HG03354 (cell line): ENCODE measurements around the gene KIF1A.
"Not testable (repeated sequence)": the region's sequence is repeated elsewhere in the genome, so short reads cannot be mapped to it uniquely, and the experiment has no call there.

Experiments
- ATAC-seq: cut with Tn5 transposase; IDR thresholded peaks from one replicate; pipeline ENCODE4 v1.9.1; 2021; ENCODE audit warnings: mild to moderate bottlenecking; ENCODE audit not compliant: unreplicated experiment, poor library complexity, severe bottlenecking

The KIF1A gene

GRCh38 chr2:240678043-240678442 lies 142.0 kb downstream of the KIF1A start:
- ATAC-seq, result not testable (repeated sequence)

- ATAC-seq, result not testable (repeated sequence)
Measured at GRCh38 chr2:240675345-240675744, 144.7 kb downstream of the KIF1A start.

DNA sequence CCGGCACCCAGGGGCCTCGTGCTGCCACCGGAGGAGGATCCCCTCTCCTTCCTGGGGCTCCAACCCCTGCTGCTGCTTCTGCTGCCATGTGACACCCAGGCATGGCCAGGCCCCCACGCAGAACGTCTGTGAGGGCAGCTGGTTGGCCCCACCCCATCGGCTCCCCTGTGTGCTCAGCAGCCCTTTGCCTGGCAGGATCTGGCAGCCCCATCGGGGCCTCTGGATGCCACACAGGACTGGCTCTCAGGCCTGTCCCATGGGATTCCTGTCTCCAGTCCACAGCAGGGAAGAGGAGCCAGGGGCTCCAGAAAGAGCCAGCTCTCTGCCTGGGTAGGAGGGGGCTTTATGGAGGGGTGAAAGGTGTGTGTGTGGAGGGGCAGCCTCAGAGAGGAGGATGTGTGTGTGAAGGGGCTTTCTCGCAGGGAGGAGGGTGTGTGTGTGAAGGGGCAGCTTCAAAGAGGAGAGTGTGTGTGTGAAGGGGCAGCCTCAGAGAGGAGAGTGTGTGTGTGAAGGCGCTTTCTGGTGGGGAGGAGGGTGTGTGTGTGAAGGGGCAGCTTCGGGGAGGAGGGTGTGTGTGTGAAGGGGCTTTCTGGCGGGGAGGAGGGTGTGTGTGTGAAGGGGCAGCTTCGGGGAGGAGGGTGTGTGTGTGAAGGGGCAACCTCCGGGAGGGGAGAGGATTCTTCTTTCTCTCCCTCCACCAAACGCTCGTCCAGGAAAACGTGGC lies 145.4 kb downstream of the KIF1A start:
- not testable (repeated sequence) for ATAC-seq

- ATAC-seq, result no peak
Measured at GRCh38 chr2:240672701-240673190, 147.3 kb downstream of the KIF1A start.

DNA sequence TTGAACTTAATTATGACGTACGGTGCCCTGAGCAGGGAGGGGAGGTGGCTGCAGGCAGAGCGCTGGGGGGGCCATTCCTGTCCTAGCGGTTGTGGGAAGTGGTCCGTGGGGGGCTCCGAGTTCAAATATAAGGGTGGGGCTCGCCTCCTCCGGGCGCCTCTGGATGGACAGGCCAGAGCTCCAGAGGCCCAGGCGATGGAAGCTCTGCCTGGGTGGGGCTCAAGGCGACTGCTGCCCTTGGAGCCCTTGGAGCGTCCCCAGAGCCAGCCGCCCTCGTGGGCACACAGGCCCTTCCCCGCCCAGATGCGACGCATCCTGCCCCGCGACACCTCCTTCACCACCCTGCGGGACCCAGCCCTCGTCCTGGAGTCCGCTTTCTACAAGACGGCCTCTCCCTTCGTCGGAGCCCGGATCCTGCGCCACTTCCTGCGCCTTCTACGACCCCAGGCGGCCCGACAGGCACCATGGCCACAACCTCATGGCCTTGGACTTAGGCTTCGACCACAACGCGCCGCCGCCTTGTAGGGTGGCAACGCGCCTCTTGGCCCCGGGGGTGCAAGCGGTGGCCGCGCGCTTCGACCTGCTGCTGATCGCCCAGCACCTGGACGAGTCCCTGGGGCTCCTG lies 147.8 kb downstream of the KIF1A start:
- no peak for ATAC-seq

DNA sequence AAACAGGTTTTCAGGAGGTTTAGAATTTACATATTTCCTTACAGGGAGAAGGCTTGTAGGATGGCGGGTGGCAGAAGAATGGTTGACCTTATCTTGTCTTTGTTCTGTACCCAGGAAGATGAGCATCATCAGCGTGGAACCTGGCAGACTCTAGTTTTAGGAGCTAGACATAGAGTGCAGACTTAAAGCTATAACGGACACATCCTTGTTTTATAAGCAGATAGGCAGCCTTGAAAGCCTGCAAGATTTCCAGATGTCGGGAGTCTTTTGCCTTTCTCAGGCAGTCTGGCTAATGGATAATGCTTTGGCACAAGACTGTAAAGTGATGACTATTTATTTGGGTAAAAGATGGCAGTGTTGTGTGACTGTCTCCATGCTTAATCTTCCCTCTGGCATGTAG lies 149.1 kb downstream of the KIF1A start:
- no peak for ATAC-seq

DNA sequence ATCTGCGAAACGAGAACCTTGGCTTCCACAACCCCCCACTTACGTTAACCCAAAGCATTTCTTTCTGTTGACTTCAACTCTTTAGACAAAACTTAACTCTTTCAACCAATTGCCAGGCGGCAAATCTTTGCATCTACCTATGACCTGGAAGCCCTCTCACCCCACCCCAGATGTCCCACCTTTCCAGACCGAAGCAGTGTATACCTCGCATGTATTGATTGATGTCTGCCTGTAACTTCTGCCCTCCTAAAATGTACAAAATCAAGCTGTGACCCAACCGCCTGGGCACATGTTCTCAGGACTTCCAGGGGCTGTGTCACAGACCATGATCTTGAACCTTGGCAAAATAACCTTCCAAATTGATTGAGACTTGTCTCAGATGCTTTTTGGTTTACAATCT lies 149.6 kb downstream of the KIF1A start:
- ATAC-seq, result no peak

GRCh38 chr2:240664622-240665021 lies 155.4 kb downstream of the KIF1A start:
- no peak for ATAC-seq
